IMR-90 (cell line): ENCODE measurements around the gene COL23A1. TPM values are rescaled to one million over a fixed set of nuclear protein-coding genes. Genes with fewer than 3 reads are reported as not detected.
A peak's percentile ranks its signal among the peaks of the same experiment; 100 is the strongest.

Experiments
- ATAC-seq: fragments of 200-7000 bp; cut with Tn5 transposase; 2 replicates; pipeline ENCODE4 v1.9.1; 2020; ENCODE audit warnings: low read depth, mild to moderate bottlenecking, moderate library complexity
- BruUV-seq: library from RNA; stranded (reverse); fragments of 400-500 nt; replicated peaks from 2 replicates; lab custom pipeline; 2021; lab: Mats Ljungman, UMichigan
- CTCF ChIA-PET: fragments of 300-600 bp; formaldehyde crosslinking; extraction: SDS; loops from one replicate; lab custom pipeline; 2021; ENCODE audit warnings: antibody characterized with exemption; lab: Yijun Ruan, JAX
- POLR2A ChIA-PET: fragments of 300-600 bp; sonication (Branson Sonifier 250); formaldehyde crosslinking; loops from one replicate; lab custom pipeline; 2022; ENCODE audit warnings: antibody characterized with exemption; ENCODE audit not compliant: unreplicated experiment; lab: Charles Lee
- DNase-seq: peaks from one replicate; pipeline ENCODE4 v3.0.0; 2013
- H2AFZ ChIP-seq: replicated peaks from 2 replicates; pipeline ENCODE3; 2013; ENCODE audit warnings: low read length, mild to moderate bottlenecking; ENCODE audit not compliant: poor library complexity
- H2AK5ac ChIP-seq: 2 replicates; pipeline ENCODE4 v1.6.1; 2013; ENCODE audit warnings: low read depth, low read length, inconsistent platforms
- H2AK9ac ChIP-seq: replicated peaks from 2 replicates; pipeline ENCODE3; 2013; ENCODE audit warnings: mild to moderate bottlenecking, low read depth, low read length, moderate library complexity; ENCODE audit not compliant: poor library complexity
- H2BK120ac ChIP-seq: 2 replicates; pipeline ENCODE4 v1.6.1; 2013; ENCODE audit warnings: low read depth, low read length, inconsistent platforms
- H2BK15ac ChIP-seq: 3 replicates; pipeline ENCODE4 v1.6.1; 2013; ENCODE audit warnings: low read depth, low read length, inconsistent platforms
- H2BK20ac ChIP-seq: 2 replicates; pipeline ENCODE4 v1.6.1; 2013; ENCODE audit warnings: low read depth, mild to moderate bottlenecking, inconsistent platforms, low read length, moderate library complexity
- H2BK5ac ChIP-seq: 2 replicates; pipeline ENCODE4 v1.6.1; 2013; ENCODE audit warnings: mild to moderate bottlenecking, low read depth, low read length, inconsistent platforms; ENCODE audit not compliant: poor library complexity, severe bottlenecking
- H3K14ac ChIP-seq: replicated peaks from 2 replicates; pipeline ENCODE4 v1.6.1; 2013; ENCODE audit warnings: low read depth, low read length, inconsistent platforms
- H3K18ac ChIP-seq: 2 replicates; pipeline ENCODE4 v1.6.1; 2013; ENCODE audit warnings: low read depth, low read length, control low read depth
- H3K23ac ChIP-seq: 2 replicates; pipeline ENCODE4 v1.6.1; 2013; ENCODE audit warnings: low read depth, low read length, inconsistent platforms
- H3K27ac ChIP-seq: 2 replicates; pipeline ENCODE4 v1.5.1; 2013; ENCODE audit warnings: mild to moderate bottlenecking, control low read depth, low read length; ENCODE audit not compliant: insufficient read depth
- H3K27me3 ChIP-seq: 2 replicates; pipeline ENCODE4 v1.6.1; 2013; ENCODE audit warnings: low read length; ENCODE audit not compliant: control insufficient read depth, insufficient read depth
- H3K36me3 ChIP-seq: 2 replicates; pipeline ENCODE4 v1.6.1; 2013; ENCODE audit warnings: low read length, mixed read lengths; ENCODE audit not compliant: control insufficient read depth, insufficient read depth
- H3K4ac ChIP-seq: 2 replicates; pipeline ENCODE4 v1.6.1; 2013; ENCODE audit warnings: low read depth, low read length, inconsistent platforms
- H3K4me1 ChIP-seq: 2 replicates; pipeline ENCODE4 v1.6.1; 2013; ENCODE audit warnings: low read length, mixed read lengths; ENCODE audit not compliant: control insufficient read depth, insufficient read depth
- H3K4me2 ChIP-seq: 2 replicates; pipeline ENCODE4 v1.6.1; 2013; ENCODE audit warnings: low read depth, mild to moderate bottlenecking, control low read depth, low read length, moderate library complexity
- H3K4me3 ChIP-seq: 2 replicates; pipeline ENCODE4 v1.5.1; 2013; ENCODE audit warnings: low read depth, mild to moderate bottlenecking, control low read depth, low read length, moderate library complexity; ENCODE audit not compliant: insufficient read depth
- H3K56ac ChIP-seq: 2 replicates; pipeline ENCODE4 v1.6.1; 2013; ENCODE audit warnings: low read length, inconsistent platforms; ENCODE audit not compliant: insufficient read depth; ENCODE audit errors: extremely low read depth
- H3K79me1 ChIP-seq, 2 experiments: 2 replicates each; pipeline ENCODE4 v1.6.1; 2013; ENCODE audit warnings: low read length in 2 of 2, inconsistent platforms in 1 of 2, low read depth in 1 of 2
- H3K9ac ChIP-seq: 2 replicates; pipeline ENCODE4 v1.6.1; 2013; ENCODE audit warnings: low read depth, low read length, control low read depth
- H3K9me1 ChIP-seq: 2 replicates; pipeline ENCODE4 v1.6.1; 2013; ENCODE audit warnings: low read length, inconsistent platforms; ENCODE audit not compliant: insufficient read depth
- H3K9me3 ChIP-seq: 2 replicates; pipeline ENCODE4 v1.6.1; 2013; ENCODE audit warnings: low read length; ENCODE audit not compliant: control insufficient read depth, insufficient read depth
- H4K20me1 ChIP-seq: 2 replicates; pipeline ENCODE4 v1.6.1; 2013; ENCODE audit warnings: low read length, inconsistent platforms; ENCODE audit not compliant: insufficient read depth
- H4K5ac ChIP-seq: 2 replicates; pipeline ENCODE4 v1.6.1; 2013; ENCODE audit warnings: mild to moderate bottlenecking, low read depth, low read length, control low read depth
- H4K8ac ChIP-seq, 2 experiments: 2 replicates each; pipeline ENCODE4 v1.6.1; 2013; ENCODE audit warnings: low read depth in 2 of 2, low read length in 2 of 2, control low read depth in 1 of 2, inconsistent platforms in 1 of 2
- H4K91ac ChIP-seq: 2 replicates; pipeline ENCODE4 v1.6.1; 2013; ENCODE audit warnings: low read depth, low read length, inconsistent platforms; ENCODE audit not compliant: insufficient read depth
- BHLHE40 ChIP-seq: fragments of 150-350 bp; IDR thresholded peaks from 2 replicates; pipeline ENCODE4 v1.6.1; 2016; ENCODE audit warnings: mild to moderate bottlenecking, low read depth, low read length
- CHD1 ChIP-seq: IDR thresholded peaks from 2 replicates; pipeline ENCODE4 v1.6.1; 2012; ENCODE audit warnings: low read depth, low read length, improper control_type of control experiment
- CTCF ChIP-seq: conservative IDR thresholded peaks from 2 replicates; pipeline ENCODE4 v1.5.1; 2012; ENCODE audit warnings: mild to moderate bottlenecking, low read depth, low read length, improper control_type of control experiment
- ELK1 ChIP-seq: fragments of 150-350 bp; IDR thresholded peaks from 2 replicates; pipeline ENCODE4 v1.6.1; 2016; ENCODE audit warnings: low read depth, mild to moderate bottlenecking, low read length, moderate library complexity, borderline replicate concordance
- MAZ ChIP-seq: IDR thresholded peaks from 2 replicates; pipeline ENCODE4 v1.6.1; 2012; ENCODE audit warnings: low read depth, mild to moderate bottlenecking, low read length, improper control_type of control experiment, moderate library complexity, borderline replicate concordance
- NFE2L2 ChIP-seq: fragments of 150-350 bp; IDR thresholded peaks from 2 replicates; pipeline ENCODE4 v1.6.1; 2016; ENCODE audit warnings: low read depth, mild to moderate bottlenecking, low read length
- RFX5 ChIP-seq: IDR thresholded peaks from 2 replicates; pipeline ENCODE4 v1.8.0; 2012; ENCODE audit warnings: low read depth, mild to moderate bottlenecking, low read length, moderate library complexity
- SMC3 ChIP-seq: fragments of 150-350 bp; IDR thresholded peaks from 2 replicates; pipeline ENCODE4 v1.6.1; 2016; ENCODE audit warnings: low read depth, mild to moderate bottlenecking, antibody characterized with exemption, low read length, moderate library complexity
- USF2 ChIP-seq: fragments of 150-350 bp; IDR thresholded peaks from 2 replicates; pipeline ENCODE4 v1.6.1; 2017; ENCODE audit warnings: mild to moderate bottlenecking, antibody characterized with exemption, low read length, low read depth
- WGBS, 2 experiments: methylation state at CpG; one replicate each; pipeline versions ENCODE4 v1.1.5 to v1.1.7; 2013; ENCODE audit warnings: missing lambda C conversion rate in 2 of 2; ENCODE audit not compliant: insufficient read length in 1 of 2; ENCODE audit errors: extremely low coverage in 2 of 2; 5-methylcytosine and 5-hydroxymethylcytosine counted together
- dilution Hi-C: fragments of 300-500 bp; cut with HindIII; formaldehyde crosslinking; loops from one replicate; pipeline ENCODE4 v1.14.3; 2018; ENCODE audit warnings: low sequenced_read_pairs; ENCODE audit not compliant: unreplicated experiment
- in situ Hi-C: fragments of 300-500 bp; cut with MboI; formaldehyde crosslinking; loops from 3 replicates; pipeline ENCODE4 v1.14.3; 2019; ENCODE audit warnings: low sequenced_read_pairs, inconsistent platforms, mixed read lengths
- intact Hi-C: fragments of 100-400 bp; cut with micrococcal nuclease; formaldehyde crosslinking; loops from 2 replicates; pipeline ENCODE4 v1.10.0; 2022
- polyA plus RNA-seq, 3 experiments: library from polyadenylated mRNA; depleted of rRNA; stranded (reverse); fragments of >200 nt; gene quantifications; 2 replicates each; pipeline ENCODE4 v1.2.3, GENCODE V29; 2012; ENCODE audit warnings: low replicate concordance in 1 of 3
- total RNA-seq: library from RNA; depleted of rRNA; stranded (reverse); fragments of >200 nt; gene quantifications from 2 replicates; pipeline ENCODE4 v1.2.3, GENCODE V29; 2012

COL23A1 gene
- total and polyA plus RNA-seq, 2 of the 4 experiments (the other 2 are of a cell fraction): not detected

GRCh38 chr5:178547753-178548415 is 42.3 kb downstream of the COL23A1 start:
- dilution Hi-C loops: no loop called here
- Histone ChIP-seq H3K79me1 (no peaks in the 10 kb centered on the region), H3K4me2 (no peak overlapping the region), H3K4me3 (no peak overlapping the region), H3K9me3 (peaks cover 4% of the 10 kb centered on the region), H3K9me1 (no peaks in the 10 kb centered on the region), H4K8ac (no peak overlapping the region), H3K36me3 (no peaks in the 10 kb centered on the region), H3K18ac (no peak overlapping the region), H4K91ac (no peak overlapping the region), H3K23ac (no peak overlapping the region), H2BK120ac (no peak overlapping the region), H3K9ac (no peak overlapping the region), H2BK15ac (no peak overlapping the region), H2AK5ac (no peak overlapping the region), H3K27ac (no peak overlapping the region), H2BK20ac (no peak overlapping the region), H3K14ac (no peak overlapping the region), H3K27me3 (no peaks in the 10 kb centered on the region), H2BK5ac (peak overlapping the region; percentile 19), H3K4me1 (no peaks in the 10 kb centered on the region), H3K4ac (no peak overlapping the region), H3K56ac (no peak overlapping the region), H4K20me1 (no peaks in the 10 kb centered on the region), H2AK9ac (no peak overlapping the region), H2AFZ (no peak overlapping the region), H4K5ac (no peak overlapping the region)
- in situ Hi-C loops: no loop called here
- DNase-seq (no peak), ATAC-seq (no peak)
- BruUV-seq: no TSS peak
- TF ChIP-seq CHD1: no peak
- no peak for TF ChIP-seq SMC3
- no peak for TF ChIP-seq CTCF
- no peak for TF ChIP-seq ELK1
- no peak for TF ChIP-seq RFX5
- no peak for TF ChIP-seq MAZ
- no peak for TF ChIP-seq BHLHE40
- TF ChIP-seq NFE2L2: no peak
- TF ChIP-seq USF2: no peak
- 0% methylated on average over 1 of the region's 6 CpGs; no CpG with 5 or more reads in 1 of the 2 experiments for WGBS, 2 experiments
- CTCF ChIA-PET: no interaction called here
- POLR2A ChIA-PET: no interaction called here
- intact Hi-C loops: no loop called here
